IMR-90 (cell line): ENCODE results near the gene MARCKSL1.

Experiments used
- BHLHE40 ChIP-seq: fragments of 150-350 bp; IDR thresholded peaks from 2 replicates; pipeline ENCODE4 v1.6.1; 2016; ENCODE audit warnings: mild to moderate bottlenecking, low read depth, low read length
- CEBPB ChIP-seq: IDR thresholded peaks from 2 replicates; pipeline ENCODE4 v1.6.1; 2012; ENCODE audit warnings: low read depth, low read length, improper control_type of control experiment
- FOS ChIP-seq: fragments of 150-350 bp; IDR thresholded peaks from 2 replicates; pipeline ENCODE4 v1.6.1; 2016; ENCODE audit warnings: low read depth, low read length
- MAFK ChIP-seq: IDR thresholded peaks from 2 replicates; pipeline ENCODE4 v1.6.1; 2012; ENCODE audit warnings: low read depth, low read length, improper control_type of control experiment
- MAZ ChIP-seq: IDR thresholded peaks from 2 replicates; pipeline ENCODE4 v1.6.1; 2012; ENCODE audit warnings: low read depth, mild to moderate bottlenecking, low read length, improper control_type of control experiment, moderate library complexity, borderline replicate concordance
- MXI1 ChIP-seq: IDR thresholded peaks from 2 replicates; pipeline ENCODE4 v1.6.1; 2012; ENCODE audit warnings: low read depth, mild to moderate bottlenecking, low read length, moderate library complexity, borderline replicate concordance
- NFE2L2 ChIP-seq: fragments of 150-350 bp; IDR thresholded peaks from 2 replicates; pipeline ENCODE4 v1.6.1; 2016; ENCODE audit warnings: low read depth, mild to moderate bottlenecking, low read length
- POLR2A ChIP-seq: IDR thresholded peaks from 2 replicates; pipeline ENCODE4 v1.6.1; 2012; ENCODE audit warnings: mild to moderate bottlenecking, low read depth, low read length
- RAD21 ChIP-seq: IDR thresholded peaks from 2 replicates; pipeline ENCODE4 v1.6.1; 2012; ENCODE audit warnings: low read length, improper control_type of control experiment
- RCOR1 ChIP-seq: IDR thresholded peaks from 2 replicates; pipeline ENCODE4 v1.6.1; 2012; ENCODE audit warnings: mild to moderate bottlenecking, low read length, improper control_type of control experiment; ENCODE audit not compliant: insufficient replicate concordance
- RFX5 ChIP-seq: IDR thresholded peaks from 2 replicates; pipeline ENCODE4 v1.8.0; 2012; ENCODE audit warnings: low read depth, mild to moderate bottlenecking, low read length, moderate library complexity
- SMC3 ChIP-seq: fragments of 150-350 bp; IDR thresholded peaks from 2 replicates; pipeline ENCODE4 v1.6.1; 2016; ENCODE audit warnings: low read depth, mild to moderate bottlenecking, antibody characterized with exemption, low read length, moderate library complexity
- TF ChIP-seq, protein P1 (sequence below): conservative IDR thresholded peaks from 2 replicates; pipeline ENCODE4 v1.5.1; 2012; ENCODE audit warnings: mild to moderate bottlenecking, low read depth, low read length, improper control_type of control experiment
- TF ChIP-seq, protein P2 (sequence below): fragments of 150-350 bp; IDR thresholded peaks from 2 replicates; pipeline ENCODE4 v1.6.1; 2017; ENCODE audit warnings: mild to moderate bottlenecking, antibody characterized with exemption, low read length, low read depth

DNA sequence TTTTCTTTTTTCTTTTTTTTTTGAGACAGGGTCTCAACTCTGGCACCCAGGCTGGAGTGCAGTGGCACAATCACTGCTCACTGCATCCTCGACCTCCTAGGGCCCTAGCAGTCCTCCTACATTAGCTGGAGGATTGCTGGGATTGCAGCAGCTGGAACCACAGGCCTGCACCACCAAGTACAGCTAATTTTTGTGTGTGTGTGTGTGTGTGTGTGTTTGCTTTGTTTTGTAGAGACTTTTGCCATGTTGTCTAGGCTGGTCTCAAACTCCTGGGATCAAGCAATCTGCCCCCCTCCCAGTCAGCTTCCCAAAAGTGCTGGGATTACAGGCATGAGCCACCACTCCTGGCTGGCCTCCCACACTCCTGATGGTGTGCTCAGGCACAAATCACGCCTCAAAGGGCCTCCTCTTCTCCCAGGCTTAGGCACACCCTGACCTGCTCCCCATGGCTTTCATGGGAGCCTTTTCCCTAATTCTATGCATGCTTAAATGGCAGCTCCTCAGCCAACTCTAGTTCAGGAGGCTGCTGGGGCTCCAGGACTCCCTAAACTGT, 16.9 kb upstream of the MARCKSL1 start:
- TF ChIP-seq, protein P1, sequence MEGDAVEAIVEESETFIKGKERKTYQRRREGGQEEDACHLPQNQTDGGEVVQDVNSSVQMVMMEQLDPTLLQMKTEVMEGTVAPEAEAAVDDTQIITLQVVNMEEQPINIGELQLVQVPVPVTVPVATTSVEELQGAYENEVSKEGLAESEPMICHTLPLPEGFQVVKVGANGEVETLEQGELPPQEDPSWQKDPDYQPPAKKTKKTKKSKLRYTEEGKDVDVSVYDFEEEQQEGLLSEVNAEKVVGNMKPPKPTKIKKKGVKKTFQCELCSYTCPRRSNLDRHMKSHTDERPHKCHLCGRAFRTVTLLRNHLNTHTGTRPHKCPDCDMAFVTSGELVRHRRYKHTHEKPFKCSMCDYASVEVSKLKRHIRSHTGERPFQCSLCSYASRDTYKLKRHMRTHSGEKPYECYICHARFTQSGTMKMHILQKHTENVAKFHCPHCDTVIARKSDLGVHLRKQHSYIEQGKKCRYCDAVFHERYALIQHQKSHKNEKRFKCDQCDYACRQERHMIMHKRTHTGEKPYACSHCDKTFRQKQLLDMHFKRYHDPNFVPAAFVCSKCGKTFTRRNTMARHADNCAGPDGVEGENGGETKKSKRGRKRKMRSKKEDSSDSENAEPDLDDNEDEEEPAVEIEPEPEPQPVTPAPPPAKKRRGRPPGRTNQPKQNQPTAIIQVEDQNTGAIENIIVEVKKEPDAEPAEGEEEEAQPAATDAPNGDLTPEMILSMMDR: no peak
- no peak for TF ChIP-seq RFX5
- no peak for TF ChIP-seq RAD21
- no peak for TF ChIP-seq FOS
- no peak for TF ChIP-seq POLR2A
- TF ChIP-seq NFE2L2: no peak
- TF ChIP-seq SMC3: no peak
- no peak for TF ChIP-seq MXI1
- TF ChIP-seq BHLHE40: no peak
- no peak for TF ChIP-seq MAFK
- no peak for TF ChIP-seq RCOR1
- no peak for TF ChIP-seq MAZ
- TF ChIP-seq, protein P2, sequence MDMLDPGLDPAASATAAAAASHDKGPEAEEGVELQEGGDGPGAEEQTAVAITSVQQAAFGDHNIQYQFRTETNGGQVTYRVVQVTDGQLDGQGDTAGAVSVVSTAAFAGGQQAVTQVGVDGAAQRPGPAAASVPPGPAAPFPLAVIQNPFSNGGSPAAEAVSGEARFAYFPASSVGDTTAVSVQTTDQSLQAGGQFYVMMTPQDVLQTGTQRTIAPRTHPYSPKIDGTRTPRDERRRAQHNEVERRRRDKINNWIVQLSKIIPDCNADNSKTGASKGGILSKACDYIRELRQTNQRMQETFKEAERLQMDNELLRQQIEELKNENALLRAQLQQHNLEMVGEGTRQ: no peak
- no peak for TF ChIP-seq CEBPB
